GM18508 (cell line): Measurements from ENCODE around the gene TTC39B.

ENCODE experiments used
- ATAC-seq: cut with Tn5 transposase; IDR thresholded peaks from one replicate; pipeline ENCODE4 v1.9.1; 2021; ENCODE audit warnings: moderate number of reproducible peaks; ENCODE audit not compliant: insufficient read depth, unreplicated experiment

The TTC39B gene

GRCh38 chr9:15189481-15189880 is 117.5 kb downstream of the TTC39B start:
- ATAC-seq: no peak

- no peak for ATAC-seq
Observed at GRCh38 chr9:15187589-15187988, 119.4 kb downstream of the TTC39B start.

DNA sequence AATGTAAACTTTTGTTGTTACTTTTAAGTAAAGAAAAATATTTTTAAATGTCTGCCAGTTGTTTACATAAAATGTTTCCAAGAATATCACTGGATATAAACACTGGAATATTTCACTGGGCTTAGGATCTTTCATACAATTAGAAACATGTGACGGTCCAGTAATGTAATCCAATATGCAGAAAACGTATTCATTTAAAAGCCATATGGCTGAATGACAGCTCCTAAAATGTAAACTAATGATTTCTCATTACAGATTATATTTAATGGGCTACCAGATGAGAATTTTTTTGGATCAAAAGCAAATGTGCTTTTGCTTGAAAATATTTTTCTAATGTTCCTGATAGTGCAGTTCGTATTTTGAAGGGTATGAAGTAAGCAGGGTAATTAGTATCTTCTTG is 124.3 kb downstream of the TTC39B start:
- no peak for ATAC-seq

- ATAC-seq: no peak
Observed at GRCh38 chr9:15182101-15182551, 124.9 kb downstream of the TTC39B start.

GRCh38 chr9:15180124-15180523 is 126.9 kb downstream of the TTC39B start:
- ATAC-seq: no peak

DNA sequence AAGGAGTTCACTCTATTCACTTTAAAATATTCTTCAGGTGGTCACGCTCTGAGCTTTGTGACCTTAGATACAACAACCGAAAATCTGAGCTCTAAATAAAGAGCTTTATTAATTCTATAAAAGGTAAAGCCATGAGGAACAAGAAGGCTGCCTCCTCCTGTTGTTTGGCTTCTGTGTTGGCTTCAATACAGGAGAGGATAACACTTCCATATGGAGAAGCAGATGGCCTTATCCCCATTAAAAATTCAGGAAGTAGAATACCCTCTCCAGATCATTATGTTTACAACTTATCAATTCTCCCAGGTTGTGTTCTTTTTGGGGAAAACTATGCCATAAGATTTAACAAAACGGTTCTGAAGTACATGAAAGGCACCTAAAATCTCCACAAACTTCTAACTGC is 128.4 kb downstream of the TTC39B start:
- ATAC-seq: no peak

- ATAC-seq: no peak
Observed at GRCh38 chr9:15176836-15177235, 130.2 kb downstream of the TTC39B start.

DNA sequence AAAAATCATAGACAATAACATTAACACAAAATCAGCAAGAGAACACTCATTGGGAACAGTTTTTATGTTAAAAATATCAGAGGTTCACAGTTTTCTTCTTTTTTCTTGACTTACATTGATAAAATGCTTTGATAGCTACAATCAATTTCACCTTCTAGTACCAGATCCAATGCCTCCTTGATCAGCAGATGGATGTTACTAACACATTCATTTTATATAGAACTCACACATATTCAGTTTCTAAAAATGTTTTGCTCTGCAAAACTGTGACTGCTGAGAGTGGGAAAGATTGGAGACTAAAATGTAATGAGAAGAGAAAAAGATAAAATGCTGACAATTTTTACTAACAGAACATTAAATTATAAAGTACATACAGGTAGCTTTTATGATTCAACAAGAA is 143.1 kb downstream of the TTC39B start:
- no peak for ATAC-seq

DNA sequence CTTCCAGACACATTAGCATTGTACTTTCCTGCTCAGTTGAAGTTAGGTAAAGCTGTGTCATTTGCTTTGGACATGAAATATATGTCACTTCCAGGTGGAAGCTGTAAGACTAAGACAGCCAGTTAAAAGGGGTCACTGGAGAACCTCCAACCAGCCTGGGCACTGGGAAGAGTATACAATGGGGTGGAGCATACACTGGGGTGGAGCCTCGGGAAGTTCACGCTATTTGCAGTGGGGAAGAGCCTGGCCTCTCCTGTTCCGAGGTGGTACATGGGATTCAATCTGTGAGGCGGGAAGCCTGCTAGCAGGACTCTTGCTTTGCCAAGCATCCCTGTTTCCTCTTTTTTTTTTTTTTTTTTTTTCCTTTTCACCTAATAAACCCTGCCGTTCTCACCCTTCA is 145.3 kb downstream of the TTC39B start:
- no peak for ATAC-seq

DNA sequence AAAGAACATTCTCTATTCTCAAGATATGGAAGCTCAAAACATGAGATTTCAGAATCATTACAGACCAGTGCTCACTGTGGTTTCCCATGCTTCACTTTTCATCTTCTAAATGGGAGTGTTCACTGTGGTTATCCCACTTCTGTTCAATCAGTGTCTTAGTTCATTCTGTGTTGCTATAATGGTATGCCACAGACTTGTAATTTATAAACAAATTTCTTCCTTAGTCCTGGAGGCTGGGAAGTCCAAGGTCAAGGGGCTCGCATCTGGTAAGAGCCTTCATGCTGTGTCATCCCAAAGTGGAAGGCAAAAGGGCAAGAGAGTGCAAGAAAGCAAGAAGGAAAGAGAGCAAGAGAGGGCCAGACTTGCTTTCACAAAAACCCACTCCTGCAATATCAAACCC is 146.3 kb downstream of the TTC39B start:
- no peak for ATAC-seq

- ATAC-seq: no peak
Observed at GRCh38 chr9:15158064-15158463, 149.0 kb downstream of the TTC39B start.

DNA sequence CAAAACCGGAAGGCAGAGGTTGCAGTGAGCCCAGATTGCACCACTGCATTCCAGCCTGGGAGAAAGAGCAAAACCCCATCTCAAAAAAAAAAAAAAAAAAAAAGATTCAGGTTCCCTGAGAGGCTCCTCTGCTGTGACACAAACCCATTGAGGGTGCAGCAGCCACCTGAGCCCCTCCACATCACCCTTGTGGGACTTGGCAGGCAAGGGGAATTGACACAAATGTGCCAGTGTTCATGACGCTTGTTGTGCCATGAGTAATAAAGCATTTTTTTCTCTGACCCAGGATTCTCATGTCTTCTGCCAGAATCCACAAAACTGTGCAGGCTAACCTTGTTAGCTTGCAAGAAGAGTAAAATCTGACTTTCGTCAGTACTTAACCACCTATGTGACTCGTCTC is 149.6 kb downstream of the TTC39B start:
- ATAC-seq: no peak

- ATAC-seq: no peak
Observed at GRCh38 chr9:15156241-15156640, 150.8 kb downstream of the TTC39B start.

DNA sequence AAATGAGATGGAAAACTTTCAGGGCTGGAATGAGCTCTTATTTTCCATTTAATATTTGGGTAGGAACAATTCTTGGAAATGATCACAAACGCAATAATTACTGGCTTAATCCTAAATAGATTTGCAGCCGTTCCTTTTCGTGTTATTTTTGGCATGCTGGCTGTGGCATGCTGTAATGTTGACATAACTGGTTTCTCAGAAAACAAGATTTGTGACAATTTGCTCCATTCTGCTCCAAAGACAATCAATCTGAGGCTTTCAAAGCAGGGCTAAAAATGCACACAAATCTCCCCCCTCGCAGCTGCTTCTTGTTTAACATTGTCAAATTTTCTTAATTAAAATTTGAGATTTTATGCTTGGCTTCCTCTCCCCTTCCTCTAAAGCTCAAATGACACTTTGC is 151.2 kb downstream of the TTC39B start:
- no peak for ATAC-seq

DNA sequence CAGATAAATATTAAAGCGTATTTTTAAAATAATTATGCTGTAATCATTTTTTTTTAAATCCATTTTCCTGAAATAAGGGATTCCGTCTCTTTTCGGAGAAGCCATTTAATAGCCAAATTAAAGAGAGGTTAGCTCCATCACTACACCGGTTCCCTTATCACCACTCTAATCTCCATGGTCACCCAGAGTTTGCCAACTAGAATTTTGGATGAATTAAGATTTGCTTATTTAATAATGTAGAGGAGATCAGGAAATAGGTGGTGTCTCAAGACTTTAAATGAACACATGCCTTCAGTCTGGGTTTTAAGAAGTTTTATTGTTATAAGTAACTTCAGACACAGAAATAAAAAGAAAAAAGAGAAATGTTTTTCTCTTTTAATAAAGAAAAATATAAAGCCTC is 151.7 kb downstream of the TTC39B start:
- no peak for ATAC-seq

DNA sequence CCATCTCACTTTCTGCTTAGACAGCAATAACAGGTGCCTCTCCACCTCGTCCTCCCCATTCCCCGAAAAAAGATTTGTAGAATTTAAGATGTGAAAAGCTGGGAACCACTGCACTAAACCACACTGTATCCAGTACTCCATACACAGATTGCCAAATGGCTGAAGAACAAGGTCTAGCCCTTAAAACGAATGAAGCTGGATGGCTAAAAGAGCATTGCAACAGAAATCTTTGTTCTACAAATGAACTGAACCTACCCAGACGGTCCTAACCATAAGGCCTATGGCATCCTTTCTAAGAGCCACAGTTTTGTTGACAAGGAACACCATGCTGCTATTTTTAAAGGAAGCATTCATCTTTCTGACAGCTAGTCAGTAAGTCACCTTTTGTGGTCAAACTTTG is 152.3 kb downstream of the TTC39B start:
- ATAC-seq: no peak

- ATAC-seq: no peak
Observed at GRCh38 chr9:15153961-15154360, 153.1 kb downstream of the TTC39B start.

GRCh38 chr9:15150939-15151338 is 156.1 kb downstream of the TTC39B start:
- ATAC-seq: no peak

DNA sequence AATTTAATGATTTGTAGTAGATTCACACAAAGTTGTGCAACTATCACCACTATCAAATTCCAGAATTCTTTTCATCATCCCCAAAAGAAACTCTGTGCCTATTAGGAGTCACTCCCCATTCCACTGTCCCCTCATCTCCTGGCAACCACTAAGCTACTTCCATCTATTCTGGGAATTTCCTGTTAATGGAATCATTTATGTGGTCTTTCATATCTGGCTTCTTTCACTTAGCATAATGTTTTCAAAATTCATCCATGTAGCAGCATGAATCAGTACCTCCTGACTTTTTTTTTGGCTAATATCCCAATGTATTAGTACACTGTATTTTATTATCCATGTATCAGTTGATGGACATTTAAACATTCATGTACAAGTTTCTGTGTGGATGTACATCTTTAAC is 157.6 kb downstream of the TTC39B start:
- ATAC-seq: no peak

- no peak for ATAC-seq
Observed at GRCh38 chr9:15146268-15146700, 160.7 kb downstream of the TTC39B start.

GRCh38 chr9:15144622-15145061 is 162.4 kb downstream of the TTC39B start:
- no peak for ATAC-seq

DNA sequence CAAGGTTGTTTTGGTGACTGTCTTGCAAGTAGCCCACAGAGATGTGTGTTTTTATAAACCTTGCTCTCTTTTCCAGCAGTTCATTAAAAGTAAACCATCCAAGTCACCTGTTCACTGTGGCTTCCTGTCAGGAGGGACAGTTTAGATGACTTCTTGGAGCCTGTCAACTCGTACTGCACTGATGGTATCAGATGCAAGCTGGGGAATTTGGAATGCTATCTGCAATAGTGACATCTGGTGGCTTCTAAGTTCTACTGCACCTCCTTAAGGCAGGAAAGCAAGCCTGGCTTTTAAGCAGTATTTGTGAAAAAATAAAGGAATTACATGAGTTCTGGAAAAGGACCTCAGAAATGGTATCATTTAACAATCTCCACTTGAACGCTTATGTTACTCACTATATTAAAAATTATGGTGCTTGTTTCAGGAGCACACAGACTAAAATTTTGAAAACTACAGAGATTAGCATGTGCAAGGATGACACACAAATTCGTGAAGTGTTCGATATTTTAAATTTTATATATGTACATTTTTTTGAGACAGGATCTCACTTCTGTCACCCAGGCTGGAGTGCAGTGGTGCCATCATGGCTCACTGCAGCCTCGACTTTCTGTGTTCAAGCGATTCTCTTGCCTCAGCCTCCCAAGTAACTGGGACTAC is 164.0 kb downstream of the TTC39B start:
- ATAC-seq: peak; percentile 98

- ATAC-seq: no peak
Observed at GRCh38 chr9:15140051-15140450, 167.0 kb downstream of the TTC39B start.
